GM11168 (cell line): ENCODE results near the gene DCUN1D4.

Experiments
- in situ Hi-C: fragments of 300-500 bp; cut with MboI; formaldehyde crosslinking; loops from one replicate; pipeline ENCODE4 v1.12.0; 2022; ENCODE audit warnings: low sequenced_read_pairs; ENCODE audit not compliant: unreplicated experiment

The DCUN1D4 gene

DNA sequence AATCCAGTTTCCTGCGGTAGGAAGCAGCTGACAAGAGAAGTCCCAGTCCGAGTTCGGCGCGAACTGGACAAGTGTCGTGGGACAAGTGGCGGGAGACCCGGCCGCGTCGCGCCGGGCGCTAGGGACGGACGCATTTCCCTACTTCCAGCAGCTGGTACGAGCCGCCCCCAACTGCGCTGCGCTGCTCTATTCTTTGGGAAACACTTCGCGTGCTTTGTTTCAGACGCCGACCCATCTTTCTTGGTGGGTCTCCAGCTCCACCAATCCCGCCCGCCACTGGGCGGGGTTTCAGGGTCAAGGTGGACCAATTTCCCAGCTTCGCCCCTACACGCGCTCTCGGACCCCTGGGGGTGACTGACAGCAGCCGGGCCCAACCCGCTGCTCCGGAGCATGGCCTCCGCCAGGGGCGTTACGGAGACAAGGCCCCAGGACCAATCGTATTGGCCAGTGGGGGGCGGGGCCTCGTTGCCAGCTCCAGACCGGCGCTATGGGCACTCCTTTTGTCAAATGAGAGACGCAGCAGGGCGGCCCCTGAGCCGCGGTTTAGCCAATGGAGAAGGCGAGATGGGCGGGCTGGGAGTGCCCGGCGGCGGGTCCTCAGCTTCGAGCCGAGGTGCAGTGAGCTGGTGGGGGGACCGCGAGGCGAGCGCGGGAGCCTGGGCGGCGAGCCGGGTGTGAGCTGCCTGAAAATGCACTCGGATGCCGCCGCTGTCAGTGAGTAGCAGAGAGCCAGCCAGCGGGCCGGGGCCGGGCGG lies at the start of gene DCUN1D4:
Gene DCUN1D4, plus strand, starts transcription at position 600 of the 755 bp plus-strand sequence. Its CDS starts 90 bp downstream, at position 690.
- in situ Hi-C loops = no loop called here

DNA sequence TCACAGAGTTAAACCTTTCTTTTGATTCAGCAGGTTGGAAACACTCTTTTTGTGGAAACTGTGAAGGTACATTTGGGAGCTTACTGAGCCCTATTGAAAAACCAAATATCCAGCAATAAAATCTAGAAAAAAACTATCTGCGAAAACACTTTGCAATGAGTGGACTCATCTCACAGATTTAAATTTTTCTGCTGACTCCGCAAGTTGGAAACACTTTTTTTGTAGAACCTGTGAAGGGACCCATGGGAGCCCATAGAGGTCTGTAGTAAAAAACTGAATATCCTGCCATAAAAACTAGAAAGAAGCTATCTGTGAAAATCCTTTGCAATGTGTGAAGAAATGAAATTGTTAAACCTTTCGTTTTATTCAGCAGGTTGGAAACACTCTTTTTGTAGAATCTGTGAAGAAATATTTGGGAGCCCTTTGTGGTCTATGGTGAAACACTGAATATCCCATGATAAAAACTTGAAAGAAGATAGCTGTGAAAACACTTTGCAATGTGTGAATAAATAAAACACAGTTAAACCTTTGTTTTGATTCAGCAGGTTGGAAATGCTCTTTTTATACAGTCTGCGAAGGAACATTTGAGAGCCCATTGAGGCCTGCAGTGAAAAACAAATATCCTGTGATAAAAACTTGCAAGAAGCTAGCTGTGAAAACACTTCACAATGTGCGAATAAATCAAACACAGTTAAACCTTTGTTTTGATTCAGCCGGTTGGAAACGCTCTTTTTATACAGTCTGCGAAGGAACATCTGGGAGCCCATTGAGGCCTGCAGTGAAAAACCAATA lies 22.3 kb upstream of the DCUN1D4 start:
- in situ Hi-C loops = no loop called here

DNA sequence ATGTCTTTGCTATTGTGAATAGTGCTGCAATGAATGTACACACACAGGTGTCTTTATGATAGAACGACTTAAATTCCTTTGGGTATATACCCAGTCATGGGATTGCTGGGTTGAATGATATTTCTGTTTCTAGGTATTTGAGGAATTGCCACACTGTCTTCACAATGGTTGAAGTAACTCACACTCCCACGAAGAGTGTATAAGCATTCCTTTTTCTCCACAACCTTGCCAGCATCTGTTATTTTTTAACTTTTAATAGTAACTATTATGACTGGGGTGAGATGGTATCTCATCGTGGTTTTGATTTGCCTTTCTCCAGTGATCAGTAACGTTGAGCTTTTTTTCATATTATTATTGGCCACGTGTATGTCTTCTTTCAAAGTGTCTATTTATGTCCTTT lies 17.6 kb upstream of the DCUN1D4 start:
- in situ Hi-C loops = loop anchor here (5.0 kb wide), 1 partner anchor 207 kb away; no protein-coding TSS in a partner anchor

DNA sequence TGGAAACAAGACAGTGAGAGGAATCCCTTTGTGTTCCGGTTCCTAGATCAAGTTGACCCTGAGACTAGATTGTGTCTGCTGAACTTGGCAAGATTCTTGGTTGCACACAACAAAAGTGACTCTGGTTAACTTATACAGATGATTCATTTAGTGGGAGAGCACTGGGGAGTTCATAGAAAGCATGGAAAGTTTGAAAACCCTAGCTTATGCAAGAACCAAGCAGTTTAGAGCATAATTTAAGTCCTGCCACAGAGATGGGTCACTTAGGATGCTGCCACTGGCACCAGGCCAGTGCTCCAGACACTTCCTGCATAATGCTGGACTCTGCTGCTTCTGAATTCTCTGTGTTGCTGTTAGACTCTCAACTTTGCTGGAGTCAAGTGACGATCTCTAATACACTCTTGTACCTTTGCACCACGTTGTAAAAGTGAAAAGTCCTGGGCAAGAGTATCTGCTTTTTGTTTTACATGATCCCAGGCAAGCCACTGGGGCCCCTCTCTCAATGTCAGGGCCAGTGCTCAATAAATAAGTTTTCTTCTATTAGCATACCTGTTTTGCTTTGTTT lies 12.7 kb upstream of the DCUN1D4 start:
- in situ Hi-C loops = no loop called here

DNA sequence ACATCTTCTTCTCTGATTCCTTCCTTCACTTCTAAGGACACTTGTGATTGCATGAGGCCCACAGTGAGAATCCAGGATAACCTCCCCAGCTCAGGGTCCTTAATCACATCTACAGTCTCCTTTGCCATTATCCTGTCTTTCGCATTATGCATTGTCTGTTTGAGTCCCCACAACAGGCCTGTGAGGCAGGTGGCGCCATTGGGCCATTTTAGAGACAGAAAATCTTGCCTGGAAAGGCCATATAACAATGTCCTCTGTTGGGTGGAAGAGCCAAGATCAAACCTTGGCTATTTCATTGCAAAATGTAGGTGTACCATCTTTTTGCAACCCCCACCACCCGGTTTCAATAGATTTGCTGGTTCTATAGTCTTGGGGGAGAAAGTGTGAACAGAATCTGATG lies 11.8 kb upstream of the DCUN1D4 start:
- in situ Hi-C loops = no loop called here

DNA sequence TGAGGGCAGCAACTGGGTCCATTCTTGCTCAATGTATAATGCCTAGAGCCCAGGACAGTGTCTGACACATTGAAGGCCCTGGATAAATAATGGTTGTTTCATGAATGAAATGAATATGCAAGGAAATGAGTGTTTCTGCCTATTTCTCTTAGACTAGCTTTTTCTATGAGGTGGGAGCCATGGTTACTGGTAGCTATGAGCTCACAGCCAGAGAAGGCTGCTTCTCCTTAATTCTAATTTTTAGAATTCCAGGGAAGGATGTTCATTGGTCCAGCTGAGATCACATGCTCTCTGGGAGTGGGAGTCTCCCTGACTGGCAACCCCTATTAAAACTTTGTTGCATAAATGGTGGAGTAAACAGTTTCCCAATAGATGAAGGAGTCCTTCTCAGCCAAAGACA lies 9.7 kb upstream of the DCUN1D4 start:
- in situ Hi-C loops = no loop called here

DNA sequence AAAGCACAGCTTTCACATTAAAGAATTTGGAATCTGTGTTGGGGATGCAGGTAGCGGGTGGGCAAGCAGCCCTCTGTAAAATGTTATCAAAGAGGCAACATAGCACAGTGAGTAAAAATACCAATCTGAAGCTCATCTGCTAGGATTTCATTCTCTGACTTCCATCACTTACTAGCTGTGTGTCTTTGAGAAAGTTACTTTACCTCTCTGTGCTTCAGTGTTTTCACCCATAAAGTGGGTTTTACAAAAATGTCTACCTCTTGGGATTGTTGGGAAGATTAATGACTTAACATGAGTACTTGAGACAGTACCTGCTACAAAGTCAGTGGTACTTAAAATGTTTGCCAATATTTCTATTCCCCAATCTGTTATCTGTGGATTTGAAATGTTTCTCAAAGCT lies 7.9 kb upstream of the DCUN1D4 start:
- in situ Hi-C loops = no loop called here

DNA sequence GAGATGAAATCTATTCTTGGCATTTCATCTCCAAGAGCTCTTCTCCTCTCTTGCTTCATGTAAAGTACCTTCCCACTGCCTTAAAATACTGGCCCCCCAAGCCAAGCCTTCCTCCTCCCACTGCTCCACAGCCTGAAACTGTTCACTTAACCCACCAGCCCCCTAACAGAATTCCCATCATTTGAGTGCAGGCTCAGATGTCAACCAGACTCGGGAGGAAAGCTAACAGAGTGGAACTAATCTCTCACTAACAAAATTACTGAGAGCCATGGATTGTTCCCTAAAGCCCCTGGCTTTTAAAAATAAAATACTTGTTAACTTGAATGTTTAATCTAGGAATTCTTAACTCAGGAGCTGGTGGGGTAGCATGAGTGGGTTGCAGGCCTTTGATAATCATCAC lies 7.1 kb upstream of the DCUN1D4 start:
- in situ Hi-C loops = no loop called here

DNA sequence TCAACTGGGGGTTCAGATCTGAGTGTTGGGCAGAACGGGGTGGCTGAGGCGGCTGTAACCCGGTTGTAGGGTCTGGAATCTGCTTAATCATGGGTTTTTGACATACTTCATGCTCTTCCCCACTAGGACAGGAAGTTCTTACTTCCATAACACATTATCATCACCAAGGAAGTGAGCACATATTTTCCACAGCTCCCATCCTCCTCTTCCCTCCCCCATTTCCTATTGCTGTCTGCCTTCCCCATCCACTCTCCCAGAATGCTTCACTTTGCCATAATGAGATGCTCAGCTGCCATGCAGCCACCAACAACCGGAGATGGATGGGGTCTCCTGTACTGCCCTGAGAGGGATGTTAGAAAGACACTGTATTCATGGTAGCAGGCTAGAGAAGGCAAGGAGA lies 6.4 kb upstream of the DCUN1D4 start:
- in situ Hi-C loops = no loop called here

DNA sequence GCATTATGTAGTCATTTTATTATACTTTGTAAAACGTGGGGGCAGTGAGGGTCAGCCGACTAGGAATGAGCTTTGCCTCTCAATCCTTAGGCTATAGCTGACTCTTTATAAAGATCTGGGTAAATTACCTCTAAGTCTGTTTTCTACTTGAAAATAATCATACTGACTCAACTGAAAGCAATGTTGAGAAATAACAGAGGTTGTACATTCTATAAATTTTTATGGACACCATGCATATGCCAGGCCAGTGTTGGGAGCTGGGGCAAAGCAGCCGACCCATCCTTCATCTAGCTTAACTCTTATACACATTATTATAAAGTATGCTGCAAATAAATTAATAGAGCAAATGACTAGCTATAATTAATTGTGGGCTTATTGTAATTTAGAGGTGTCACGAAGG lies 2.2 kb upstream of the DCUN1D4 start:
- in situ Hi-C loops = no loop called here

DNA sequence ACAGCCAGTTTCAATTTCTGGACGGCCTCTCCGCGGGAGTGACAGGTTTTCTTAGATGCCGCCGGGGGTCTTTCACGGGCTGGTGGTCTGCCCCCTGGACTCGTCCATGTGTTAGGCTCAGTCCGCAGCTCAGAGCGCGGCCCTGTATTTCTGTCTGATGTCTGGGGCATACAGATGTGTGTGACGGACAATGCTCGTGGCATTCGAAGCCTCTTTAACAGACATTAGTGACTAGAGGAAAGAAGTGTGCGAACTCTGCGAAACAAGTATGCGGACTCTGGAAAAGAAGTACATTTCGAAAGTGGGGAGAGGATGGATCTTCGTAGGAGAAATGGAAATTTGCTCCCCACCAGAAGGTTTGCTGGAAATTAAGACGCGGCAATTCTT lies 793 bp upstream of the DCUN1D4 start:
- in situ Hi-C loops = no loop called here

DNA sequence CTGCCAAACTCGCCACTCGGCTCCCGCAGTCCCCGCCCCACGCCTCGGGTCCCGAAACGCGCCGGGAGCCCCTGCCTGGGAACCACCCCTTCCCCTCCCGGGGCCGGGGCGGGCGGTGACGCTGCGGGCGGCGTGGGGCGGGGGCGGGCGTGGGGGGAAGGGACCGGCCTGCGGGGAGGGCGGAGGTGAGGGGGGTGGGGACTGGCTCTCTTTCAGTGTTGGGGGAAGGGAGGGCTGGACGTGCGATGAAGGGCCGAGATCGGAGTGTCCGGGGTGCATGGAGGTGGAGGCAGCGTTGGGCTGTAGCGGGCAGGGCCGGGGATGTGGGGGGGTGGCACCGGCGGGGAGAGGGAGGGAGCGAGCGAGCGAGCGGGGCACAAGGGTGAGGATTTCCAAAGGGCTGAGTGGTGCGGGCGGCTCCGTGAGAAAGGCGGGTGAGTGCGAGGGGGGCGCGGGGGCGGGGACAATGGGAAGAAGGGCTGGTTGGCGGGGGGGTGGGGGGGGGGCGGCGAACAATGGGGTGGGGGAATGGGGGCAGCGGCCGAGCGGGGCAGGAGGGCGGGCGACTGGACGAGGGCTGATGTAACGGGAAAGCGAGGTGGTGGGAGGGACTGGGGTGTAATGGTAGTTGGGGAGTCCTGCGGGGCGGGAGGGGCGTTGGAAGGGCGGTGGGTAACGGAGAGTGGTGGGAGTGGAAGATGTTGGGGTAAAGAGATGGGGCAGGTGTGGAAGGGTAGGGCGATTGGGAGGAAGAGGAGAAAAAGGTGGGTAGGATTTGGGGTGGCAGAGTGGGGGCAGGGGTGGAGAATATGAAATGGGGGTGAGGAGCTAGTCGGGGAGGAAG lies 578 bp downstream of the DCUN1D4 start:
- in situ Hi-C loops = no loop called here

DNA sequence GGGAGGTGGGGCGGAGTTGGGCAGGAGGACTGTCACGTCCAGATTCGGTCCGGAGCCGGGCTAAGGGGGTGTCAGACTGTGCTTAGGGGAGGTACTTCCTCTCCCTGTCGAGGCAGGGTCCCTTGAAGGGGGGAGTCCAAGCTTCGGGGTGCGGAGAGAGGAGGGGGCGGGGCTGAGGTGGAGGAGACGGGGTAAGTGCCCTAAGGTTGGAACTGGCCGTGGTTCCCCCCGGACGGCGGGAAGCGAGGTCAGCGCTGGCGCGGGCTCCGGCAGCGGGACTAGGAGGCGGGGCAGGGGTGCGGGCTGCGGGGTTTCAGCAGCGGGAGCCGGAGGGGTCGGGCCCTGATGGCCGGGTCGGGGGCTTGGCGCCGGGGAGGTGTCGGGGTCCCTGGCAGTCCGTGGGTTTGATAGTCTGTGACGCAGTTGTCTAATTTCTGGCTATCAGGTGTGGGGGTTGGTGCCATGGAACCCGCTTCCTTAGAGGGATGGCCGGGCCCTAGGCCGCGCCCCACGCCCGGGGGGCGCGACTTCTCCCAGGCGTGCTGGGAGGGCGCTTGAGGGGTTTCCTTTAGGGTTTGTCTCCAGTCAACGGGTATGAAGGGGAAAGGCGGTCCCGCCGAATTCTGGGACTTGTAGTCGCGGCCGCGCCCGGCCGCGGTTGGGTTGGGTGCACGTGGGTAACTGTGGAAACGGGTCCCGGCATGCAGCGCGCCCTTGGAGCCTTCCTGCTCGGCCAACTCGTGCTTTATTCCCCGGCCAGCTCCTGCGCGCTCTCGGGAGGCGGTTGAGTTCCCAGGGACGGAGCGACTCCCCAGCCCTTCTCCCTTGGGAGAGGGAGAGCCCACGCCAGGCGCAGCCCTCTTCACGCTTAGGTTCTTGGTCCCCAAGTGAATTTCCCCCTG lies 1.5 kb downstream of the DCUN1D4 start:
- in situ Hi-C loops = no loop called here

DNA sequence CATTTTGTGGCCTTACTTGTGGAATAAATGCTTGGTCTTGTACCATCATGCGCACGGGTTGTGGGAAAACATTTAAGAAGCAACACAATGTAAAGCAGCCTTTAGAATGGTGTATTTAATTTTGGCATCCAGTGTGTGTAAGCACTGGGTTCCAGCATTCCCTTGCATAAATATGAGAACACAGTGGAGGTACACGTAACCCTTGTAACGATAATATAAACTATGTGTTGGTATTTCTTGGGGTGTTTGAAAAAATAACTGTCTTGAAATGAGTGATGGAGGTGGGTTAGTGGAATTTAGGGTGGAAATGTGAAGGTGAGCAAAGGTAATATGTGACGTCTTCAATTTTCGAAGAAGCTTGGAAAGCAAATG lies 2.1 kb downstream of the DCUN1D4 start:
- in situ Hi-C loops = no loop called here

DNA sequence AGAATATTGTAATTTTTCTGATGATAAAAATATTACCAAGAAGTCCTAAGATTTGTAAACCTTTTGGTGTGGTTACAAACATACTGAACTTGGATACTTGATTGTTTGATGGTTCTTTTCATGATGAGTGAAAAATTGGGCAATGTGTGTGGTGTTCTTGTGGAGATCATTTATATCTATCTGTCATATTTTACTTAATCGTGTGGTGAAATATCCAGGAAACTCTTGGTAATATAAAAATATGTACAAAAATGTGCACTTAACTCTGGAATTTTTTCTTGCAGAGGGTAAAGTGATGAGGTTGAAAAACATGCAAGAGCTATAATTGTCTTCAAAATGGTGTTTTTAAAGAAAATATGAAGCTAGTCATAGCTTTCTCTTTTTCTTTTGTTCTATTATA lies 2.8 kb downstream of the DCUN1D4 start:
- in situ Hi-C loops = no loop called here

DNA sequence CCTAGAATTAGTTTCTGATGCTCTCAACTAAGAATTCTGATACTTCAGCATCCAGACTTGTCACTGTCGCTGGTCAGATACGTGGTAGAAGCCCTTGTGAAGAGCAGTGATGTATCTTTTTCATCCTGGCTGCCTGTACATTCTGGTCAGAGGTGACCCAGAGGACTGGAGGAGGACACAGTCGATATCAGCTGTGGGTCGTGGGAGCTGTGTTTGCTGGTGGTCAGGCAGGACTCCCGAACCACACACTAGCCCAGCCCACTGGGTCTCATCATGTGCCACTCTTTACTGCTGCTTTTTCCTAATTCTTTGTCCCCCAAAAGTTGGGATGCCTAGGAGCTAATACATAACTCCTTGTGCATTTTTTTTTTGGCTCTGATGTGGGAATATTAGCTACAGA lies 6.5 kb downstream of the DCUN1D4 start:
- in situ Hi-C loops = no loop called here

DNA sequence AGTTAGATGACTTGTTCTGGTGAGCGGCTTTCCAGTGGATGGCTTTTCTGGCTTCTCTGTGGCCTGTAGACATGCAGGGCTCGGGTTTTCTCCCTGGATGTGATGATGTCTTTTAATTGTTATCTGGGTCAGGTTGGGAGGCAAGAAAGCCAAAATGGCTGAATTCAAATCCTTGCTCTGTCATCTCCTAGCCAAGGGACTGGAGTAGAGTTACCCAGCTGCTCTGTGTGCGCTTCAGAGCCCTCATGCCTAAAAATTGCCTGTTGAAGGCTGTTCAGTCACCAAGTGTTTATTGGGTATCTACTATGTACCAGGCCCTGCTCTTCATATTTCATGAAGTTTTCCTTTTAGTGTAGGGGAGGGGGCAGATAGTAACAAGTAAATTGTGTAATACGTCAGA lies 7.3 kb downstream of the DCUN1D4 start:
- in situ Hi-C loops = no loop called here

DNA sequence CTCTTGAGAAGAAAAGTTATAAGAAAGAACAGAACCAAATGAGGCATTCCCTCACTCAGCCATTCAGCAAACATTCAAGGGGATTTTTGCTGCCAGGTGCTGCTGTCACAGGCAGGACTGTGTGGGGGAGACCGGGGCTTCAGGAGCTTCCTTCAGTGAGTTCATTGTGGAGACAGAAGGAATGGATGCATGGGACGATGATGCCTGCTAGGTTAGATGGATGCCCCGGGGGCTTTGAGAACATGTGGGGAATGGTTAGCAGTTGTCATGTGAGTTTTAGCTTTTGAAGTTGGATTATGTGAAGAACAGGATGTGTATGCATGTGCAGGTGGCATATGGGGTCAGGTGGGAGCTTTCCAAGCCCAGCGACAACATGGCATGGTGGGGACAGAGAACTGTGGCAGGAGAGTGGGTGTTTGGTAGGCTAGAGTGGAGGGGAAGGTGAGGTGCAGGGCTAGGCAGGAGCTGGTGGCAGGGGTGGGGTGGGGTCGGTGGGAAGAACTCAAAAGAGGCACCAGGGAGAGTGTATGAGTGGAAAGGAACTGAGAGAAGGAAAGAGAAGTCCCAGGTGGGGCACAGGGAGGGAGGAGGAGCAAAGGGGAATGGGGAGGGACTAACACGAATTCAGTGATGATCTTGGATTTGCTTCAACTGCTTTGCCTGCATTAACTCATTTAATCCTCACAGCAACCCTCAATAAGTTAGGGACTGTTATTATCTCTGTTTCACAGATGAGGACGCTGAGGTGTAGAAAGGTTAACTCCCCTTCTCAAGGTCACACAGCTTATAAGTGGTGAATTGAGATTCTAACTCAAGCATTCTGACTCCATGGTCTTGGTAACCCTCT lies 8.4 kb downstream of the DCUN1D4 start:
- in situ Hi-C loops = no loop called here

DNA sequence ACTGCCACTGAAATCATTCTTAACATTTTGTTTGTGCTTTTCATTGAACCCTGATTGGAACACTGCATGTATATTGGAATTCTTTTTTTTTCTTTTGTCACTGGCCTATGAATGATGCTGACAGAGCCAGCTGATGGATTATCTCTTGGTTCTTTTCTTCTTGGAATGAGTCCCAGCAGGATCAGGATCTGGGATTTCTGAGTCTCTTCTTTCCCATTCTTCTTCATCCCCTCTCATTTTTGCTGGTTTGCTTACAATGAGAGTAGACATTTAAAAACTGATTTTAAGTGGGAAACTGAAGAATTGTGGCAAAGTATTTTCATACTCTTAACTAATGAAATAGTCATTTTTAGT lies 9.0 kb downstream of the DCUN1D4 start:
- in situ Hi-C loops = no loop called here
